HG02759 (cell line): ENCODE data around the gene XBP1.
"Not testable (repeated sequence)": the region's sequence is repeated elsewhere in the genome, so short reads cannot be mapped to it uniquely, and the experiment has no call there.

Source experiments
- ATAC-seq: cut with Tn5 transposase; IDR thresholded peaks from one replicate; pipeline ENCODE4 v1.9.1; 2021; ENCODE audit warnings: mild to moderate bottlenecking, moderate library complexity; ENCODE audit not compliant: unreplicated experiment

The XBP1 gene

DNA sequence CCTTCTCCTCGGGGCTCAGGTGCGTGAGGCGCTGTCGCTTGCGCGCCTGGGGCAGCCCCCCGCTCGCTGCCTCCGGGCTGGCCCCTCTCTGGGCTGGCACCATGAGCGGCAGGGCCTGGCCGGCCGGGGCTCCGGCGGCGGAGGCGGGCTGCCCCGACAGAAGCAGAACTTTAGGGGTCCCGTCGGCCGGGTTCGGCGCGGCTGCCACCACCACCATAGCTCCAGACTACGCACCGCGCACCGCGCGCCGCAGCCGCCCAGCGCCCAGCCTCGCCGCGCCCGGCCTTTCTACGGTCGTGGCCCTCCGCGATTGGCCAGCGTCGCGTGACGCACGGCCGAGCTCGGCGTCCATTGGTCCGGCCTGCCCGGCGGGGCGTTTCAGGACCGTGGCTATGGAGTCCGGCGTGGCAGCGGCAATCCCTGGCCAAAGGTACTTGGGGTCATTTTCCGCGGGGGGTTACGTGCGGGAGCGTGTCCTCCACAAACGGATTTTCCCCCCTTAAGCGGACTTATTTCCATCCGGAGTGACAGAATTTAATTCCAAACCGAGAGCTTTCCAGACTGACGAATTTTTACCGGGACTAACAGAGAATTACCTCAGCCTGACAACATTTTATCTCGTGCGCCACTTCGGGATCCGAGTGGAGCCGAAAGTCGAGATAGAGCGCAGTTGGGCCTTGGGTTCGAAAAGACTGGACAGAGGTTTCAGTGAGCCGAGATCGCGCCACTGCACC, at the start of gene XBP1:
Gene XBP1, minus strand, starts transcription at position 262 of the 734 bp plus-strand sequence.
- peak; percentile 91 for ATAC-seq

DNA sequence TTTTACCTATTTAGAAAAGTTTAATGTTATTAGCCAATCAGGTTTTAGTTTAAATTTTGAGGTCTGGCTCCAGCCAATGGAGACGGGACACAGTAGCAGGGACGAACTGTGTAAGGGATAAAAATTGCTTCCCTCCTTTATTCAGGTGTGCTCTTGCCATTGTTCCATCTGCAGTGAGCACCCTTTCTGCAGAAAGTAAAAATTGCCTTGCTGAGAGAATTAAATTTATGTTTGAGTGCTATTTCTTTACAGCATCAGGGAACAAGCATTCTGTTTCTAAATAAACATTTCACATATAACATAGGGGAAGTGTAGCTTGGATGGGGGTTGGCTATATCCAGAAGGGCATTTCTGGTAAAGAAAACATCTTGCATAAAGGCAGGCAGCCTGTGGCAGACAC, 46.6 kb upstream of the XBP1 start:
- ATAC-seq = no peak

GRCh38 chr22:28844277-28844676, 43.9 kb upstream of the XBP1 start:
- ATAC-seq = not testable (repeated sequence)

DNA sequence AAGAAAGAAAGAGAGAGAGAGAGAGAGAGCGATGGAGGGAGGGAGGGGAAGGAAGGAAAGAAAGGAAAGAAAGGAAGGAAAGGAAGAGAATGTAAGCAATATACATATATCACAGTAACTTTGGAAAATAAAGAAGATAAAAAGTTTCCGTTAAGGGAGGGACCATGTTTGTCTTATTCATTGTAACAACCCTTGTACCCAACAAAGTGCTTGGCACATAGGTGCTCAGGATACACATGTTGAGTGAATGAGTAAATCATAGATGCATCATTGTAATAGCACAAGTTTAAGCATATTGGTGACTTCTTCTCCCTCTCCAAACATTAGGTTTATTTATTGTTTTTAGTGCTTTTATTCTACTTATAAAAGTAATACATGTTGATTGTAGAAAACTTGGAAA, 43.3 kb upstream of the XBP1 start:
- ATAC-seq = no peak

GRCh38 chr22:28841111-28841510, 40.7 kb upstream of the XBP1 start:
- no peak for ATAC-seq

DNA sequence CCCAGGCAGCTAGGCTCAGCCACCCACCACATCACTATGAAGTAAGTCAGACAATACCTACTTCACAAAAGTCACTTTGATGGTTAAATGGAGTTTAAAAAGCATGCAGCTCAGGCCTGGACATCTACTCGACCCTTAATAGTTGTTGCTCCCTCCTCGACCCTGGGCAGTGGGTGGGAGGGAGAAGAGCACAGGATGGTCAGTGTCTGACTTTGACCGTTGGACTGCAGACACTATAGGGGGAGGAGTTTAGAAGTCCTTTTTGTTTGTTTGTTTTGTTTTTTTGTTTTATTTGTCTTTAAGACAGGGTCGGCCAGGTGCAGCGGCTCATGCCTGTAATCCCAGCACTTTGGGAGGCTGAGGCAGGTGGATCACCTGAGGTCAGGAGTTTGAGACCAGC, 38.6 kb upstream of the XBP1 start:
- no peak for ATAC-seq

GRCh38 chr22:28837640-28838039, 37.3 kb upstream of the XBP1 start:
- ATAC-seq = no peak

DNA sequence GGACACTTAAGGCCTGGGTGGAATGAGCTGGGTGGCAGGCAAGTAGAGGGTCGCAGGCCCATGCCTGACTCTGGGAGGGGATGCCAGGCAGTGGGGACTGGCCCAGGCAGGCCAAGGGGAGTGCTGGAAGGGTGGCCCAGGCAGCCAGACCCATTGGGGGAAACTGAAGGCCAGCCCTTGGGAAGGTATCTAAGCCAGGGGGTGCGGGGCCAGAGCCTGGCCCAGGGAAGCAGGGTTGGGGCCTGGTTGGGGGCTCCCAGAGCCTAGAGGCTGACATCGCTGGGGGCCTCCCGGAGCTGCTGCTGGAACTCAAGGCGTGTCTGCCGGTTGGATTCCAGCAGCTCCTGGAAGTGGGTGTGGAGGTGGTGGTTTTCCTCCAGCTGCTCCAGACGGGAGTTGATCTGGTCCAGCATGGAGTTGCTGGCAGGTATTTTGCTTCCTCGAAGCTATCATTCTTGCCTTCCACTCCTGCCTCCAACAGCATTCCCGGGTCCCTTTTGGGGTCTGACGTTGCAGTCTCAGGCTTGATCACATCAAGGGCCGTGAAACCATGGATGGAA, 35.3 kb upstream of the XBP1 start:
- no peak for ATAC-seq

- ATAC-seq = no peak
Measured at GRCh38 chr22:28833276-28833923, 33.0 kb upstream of the XBP1 start.

DNA sequence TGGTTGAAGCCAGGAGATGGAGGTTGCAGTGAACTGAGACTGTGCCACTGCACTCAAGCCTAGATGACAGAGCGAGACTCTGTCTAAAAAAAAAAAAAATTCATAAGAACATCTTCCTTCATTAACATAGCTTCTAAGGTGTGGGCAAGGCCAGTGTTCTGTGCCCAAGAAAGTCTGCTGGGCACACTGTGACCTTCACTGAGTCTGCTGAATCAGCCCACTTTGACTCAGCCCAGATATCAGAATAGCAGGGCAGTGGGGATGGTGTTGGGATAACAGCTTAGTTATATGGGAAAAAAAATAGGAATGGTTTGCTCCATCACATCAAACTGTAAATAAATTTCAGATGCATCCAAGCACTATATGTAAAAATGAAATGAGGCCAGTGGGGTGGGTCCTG, 32.4 kb upstream of the XBP1 start:
- ATAC-seq = no peak

DNA sequence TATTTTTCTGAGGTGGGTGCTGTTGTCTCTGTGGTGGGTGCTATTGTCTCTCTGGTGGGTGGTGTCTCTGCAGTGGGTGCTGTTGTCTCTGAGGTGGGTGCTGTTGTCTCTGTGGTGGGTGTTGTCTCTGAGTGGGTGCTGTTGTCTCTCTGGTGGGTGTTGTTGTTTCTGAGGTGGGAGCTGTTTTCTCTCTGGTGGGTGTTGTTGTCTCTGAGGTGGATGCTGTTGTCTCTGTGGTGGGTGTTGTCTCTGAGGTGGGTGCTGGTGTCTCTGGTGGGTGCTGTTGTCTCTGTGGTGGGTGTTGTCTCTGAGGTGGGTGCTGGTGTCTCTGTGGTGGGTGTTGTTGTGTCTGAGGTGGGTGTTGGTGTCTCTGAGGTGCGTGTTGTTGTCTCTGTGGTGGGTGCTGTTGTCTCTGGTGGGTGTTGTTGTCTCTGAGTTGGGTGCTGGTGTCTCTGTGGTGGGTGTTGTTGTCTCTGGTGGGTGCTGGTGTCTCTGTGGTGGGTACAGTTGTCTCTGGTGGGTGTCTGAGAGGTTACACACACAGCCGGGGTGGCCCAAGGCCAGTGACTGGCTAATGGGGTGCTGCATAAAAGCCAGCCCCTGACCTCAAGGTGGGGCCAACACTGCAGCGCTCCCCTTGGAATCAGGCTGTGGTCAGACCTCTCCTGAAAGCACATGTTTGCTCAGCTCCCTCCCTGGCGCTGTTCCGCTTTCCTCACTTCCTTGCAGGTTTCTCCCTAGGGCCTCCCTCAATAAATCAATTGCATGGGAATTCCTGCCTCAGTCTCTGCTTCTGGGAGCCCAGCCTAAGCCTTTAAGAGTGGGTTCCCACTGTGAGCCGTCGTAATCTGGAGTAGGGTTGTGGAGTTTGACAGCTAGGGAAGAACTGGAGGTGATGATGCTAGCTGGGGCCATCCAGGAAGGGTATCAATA, 31.0 kb upstream of the XBP1 start:
- ATAC-seq = no peak

DNA sequence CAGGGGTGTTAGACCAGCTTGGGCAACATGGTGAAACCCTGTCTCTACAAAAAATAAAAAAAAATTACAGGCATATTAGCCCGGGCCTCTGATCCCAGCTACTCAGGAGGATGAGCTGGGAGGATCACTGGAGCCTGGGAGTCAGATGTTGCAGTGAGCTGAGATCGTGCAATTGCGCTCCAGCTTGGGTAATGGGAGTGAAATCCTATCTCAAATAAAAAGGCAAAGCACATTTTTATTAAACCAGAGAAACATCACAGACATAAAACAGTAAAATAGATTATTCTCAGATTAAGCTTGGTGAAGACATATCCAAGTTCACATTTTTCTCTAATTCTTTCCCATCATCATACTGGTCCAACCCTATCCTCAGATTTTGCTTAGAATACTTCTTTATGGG, 30.1 kb upstream of the XBP1 start:
- no peak for ATAC-seq

DNA sequence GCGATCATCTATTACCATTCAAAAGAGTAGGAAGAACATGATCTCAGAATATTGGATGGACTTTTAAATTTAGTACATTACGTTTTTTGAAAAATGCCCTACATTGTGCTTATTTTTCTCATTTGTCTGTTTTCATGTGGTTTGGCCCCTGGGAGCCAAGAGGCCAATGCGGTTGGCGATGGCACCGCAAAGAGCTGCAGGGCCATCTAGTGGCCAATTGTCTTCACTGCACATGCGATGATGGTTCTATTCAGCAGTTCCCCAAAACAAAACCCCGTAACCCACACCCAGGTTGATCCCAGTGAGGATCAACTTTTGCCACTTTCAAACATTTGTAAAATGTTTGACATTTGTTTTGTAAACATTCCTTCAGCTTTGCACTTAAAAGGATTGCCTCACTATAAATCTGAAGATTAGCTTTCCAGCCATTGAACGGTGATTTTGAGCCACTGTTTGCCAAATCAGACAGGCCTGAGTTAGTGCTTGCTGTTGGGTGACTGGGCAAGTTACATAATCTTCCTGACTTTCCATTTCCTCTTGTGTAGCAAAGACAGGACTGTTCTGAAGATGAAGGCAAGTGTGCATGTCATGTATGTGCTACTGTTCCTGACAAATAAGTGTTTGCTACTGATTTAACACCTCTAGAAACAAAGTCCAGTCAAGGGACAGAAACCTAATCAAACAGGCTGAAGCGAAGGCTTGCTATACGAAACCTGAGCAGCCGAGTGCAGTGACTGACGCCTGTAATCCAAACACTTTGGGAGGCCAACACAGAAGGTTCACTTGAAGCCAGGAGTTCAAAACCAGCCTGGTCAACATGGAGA, 29.2 kb upstream of the XBP1 start:
- no peak for ATAC-seq

DNA sequence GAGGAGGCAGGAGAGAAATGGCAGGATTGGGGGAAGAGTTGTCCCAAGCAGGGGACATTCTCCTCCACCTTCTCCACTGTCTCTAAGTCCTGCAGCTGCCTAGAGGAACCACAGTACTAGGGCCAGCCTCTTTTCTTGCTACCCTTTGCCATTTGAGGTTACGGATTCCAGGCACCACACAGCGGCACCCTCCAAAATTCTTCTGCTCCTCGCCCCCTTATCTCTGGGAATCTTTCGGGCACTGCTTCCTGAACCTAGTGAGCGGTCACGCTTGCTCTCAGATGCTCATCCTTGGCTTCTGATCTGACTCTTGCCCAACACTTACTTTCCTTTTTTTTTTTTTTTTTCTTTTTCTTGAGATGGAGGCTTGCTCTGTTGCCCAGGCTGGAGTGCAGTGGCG, 26.6 kb upstream of the XBP1 start:
- no peak for ATAC-seq

- not testable (repeated sequence) for ATAC-seq
Measured at GRCh38 chr22:28826430-28826829, 26.1 kb upstream of the XBP1 start.

- not testable (repeated sequence) for ATAC-seq
Measured at GRCh38 chr22:28824455-28824854, 24.1 kb upstream of the XBP1 start.

- no peak for ATAC-seq
Measured at GRCh38 chr22:28822930-28823551, 22.7 kb upstream of the XBP1 start.

DNA sequence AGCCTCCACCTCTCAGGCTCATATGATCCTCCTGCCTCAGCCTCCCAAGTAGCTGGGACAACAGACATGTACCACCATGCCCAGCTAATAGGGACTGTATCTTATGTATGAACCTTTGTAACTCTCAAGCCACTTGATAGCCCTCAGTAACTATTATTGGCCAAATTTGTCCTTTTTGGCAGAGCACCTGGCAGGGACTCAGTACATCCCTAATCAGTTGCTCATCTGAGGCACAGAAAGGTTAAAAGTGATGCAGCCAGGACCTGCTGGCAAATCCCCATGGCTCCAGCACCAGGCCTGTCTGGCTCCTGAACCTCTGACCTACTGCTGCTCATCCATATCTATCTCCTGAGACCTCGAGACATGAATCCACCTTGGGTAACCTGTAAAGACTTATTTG, 21.1 kb upstream of the XBP1 start:
- ATAC-seq = no peak

DNA sequence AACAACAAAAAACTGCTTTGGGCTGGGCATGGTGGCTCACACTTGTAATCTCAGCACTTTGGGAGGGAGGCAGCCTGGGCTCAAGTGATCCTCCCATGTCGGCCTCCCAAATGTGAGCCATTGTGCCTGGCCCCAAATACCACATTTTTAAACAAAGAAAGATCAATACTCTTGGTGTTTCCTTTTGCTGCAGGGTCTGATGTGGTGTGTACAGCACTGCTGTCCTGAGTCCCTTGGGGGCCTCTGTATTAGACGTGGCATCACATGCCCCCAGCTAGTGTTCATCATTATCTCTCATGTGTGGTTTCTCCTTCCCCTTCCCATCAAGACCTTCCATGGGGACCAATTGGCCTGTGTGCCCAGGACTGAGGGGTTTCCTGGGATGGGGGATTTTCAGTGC, 20.5 kb upstream of the XBP1 start:
- ATAC-seq = no peak
